GM12878 (cell line): ENCODE measurements around the gene DNMT3L. TPM values are rescaled to one million over a fixed set of nuclear protein-coding genes. Genes with fewer than 3 reads are reported as not detected.
"Not testable (repeated sequence)": the region's sequence is repeated elsewhere in the genome, so short reads cannot be mapped to it uniquely, and the experiment has no call there.

Experiments used
- ATAC-seq: fragments of 200-7000 bp; cut with Tn5 transposase; 3 replicates; pipeline ENCODE4 v1.9.1; 2020; ENCODE audit warnings: mild to moderate bottlenecking, moderate library complexity
- BruUV-seq: library from RNA; stranded (reverse); fragments of 400-500 nt; replicated peaks from 2 replicates; lab custom pipeline; 2021; lab: Mats Ljungman, UMichigan
- CTCF ChIA-PET: fragments of 300-600 bp; sonication (Branson Sonifier 250); formaldehyde crosslinking; extraction: SDS; loops from one replicate; lab custom pipeline; 2021; ENCODE audit warnings: inconsistent platforms; lab: Yijun Ruan, JAX
- POLR2A ChIA-PET: fragments of 350-600 bp; formaldehyde crosslinking; extraction: SDS; loops from one replicate; lab custom pipeline; 2021; ENCODE audit warnings: inconsistent platforms; lab: Charles Lee
- RAD21 ChIA-PET: fragments of 300-600 bp; sonication (Branson Sonifier 250); formaldehyde crosslinking; loops from one replicate; lab custom pipeline; 2023; ENCODE audit warnings: antibody characterized with exemption; ENCODE audit not compliant: unreplicated experiment; lab: Charles Lee
- SMC1A ChIA-PET: fragments of 300-600 bp; sonication (Branson Sonifier 250); formaldehyde crosslinking; loops from one replicate; lab custom pipeline; 2023; ENCODE audit not compliant: unreplicated experiment, uncharacterized antibody; lab: Charles Lee
- DNase-seq: peaks from one replicate; pipeline ENCODE4 v3.0.0-alpha.2; 2011; ENCODE audit warnings: low read depth, low spot score
- FAIRE-seq: peaks from 3 replicates; lab custom pipeline; 2011; peaks lifted over from hg19 to GRCh38; lab: Jason Lieb, UNC
- H2AFZ ChIP-seq: 2 replicates; pipeline ENCODE4 v1.6.0; 2011; ENCODE audit warnings: low read depth, low read length, control low read depth; ENCODE audit not compliant: control insufficient read depth
- H3K27ac ChIP-seq: 2 replicates; pipeline ENCODE4 v1.5.1; 2011; ENCODE audit warnings: control low read depth; ENCODE audit not compliant: control insufficient read depth, insufficient read depth
- H3K27me3 ChIP-seq, 2 experiments: replicated peaks in 1 of 2; 2 replicates each; pipeline versions ENCODE4 v1.6.0 to v1.6.1; 2011; ENCODE audit warnings: low read length in 1 of 2; ENCODE audit not compliant: control insufficient read depth in 2 of 2, insufficient read depth in 2 of 2
- H3K36me3 ChIP-seq, 2 experiments: 2 replicates each; pipeline ENCODE4 v1.5.1; 2011; ENCODE audit warnings: low read length in 1 of 2; ENCODE audit not compliant: control insufficient read depth in 2 of 2, insufficient read depth in 2 of 2
- H3K4me1 ChIP-seq: 2 replicates; pipeline ENCODE4 v1.6.1; 2011; ENCODE audit warnings: mild to moderate bottlenecking, low read length, moderate library complexity, mixed read lengths; ENCODE audit not compliant: control insufficient read depth, insufficient read depth
- H3K4me2 ChIP-seq: 2 replicates; pipeline ENCODE4 v1.6.0; 2011; ENCODE audit warnings: control low read depth; ENCODE audit not compliant: control insufficient read depth, insufficient read depth
- H3K4me3 ChIP-seq: fragments of 200-600 bp; sonication (generic); 2 replicates; pipeline ENCODE4 v1.5.1; 2016
- H3K79me2 ChIP-seq: 2 replicates; pipeline ENCODE4 v1.6.0; 2011; ENCODE audit warnings: low read length; ENCODE audit not compliant: control insufficient read depth, insufficient read depth
- H3K9ac ChIP-seq: 2 replicates; pipeline ENCODE4 v1.8.0; 2011; ENCODE audit warnings: low read length, control low read depth, mixed read lengths; ENCODE audit not compliant: control insufficient read depth, insufficient read depth
- H3K9me3 ChIP-seq: replicated peaks from 3 replicates; pipeline ENCODE4 v1.5.1; 2011; ENCODE audit warnings: mild to moderate bottlenecking, low read length; ENCODE audit not compliant: control insufficient read depth, insufficient read depth
- H4K20me1 ChIP-seq: 2 replicates; pipeline ENCODE4 v1.6.0; 2011; ENCODE audit not compliant: control insufficient read depth, insufficient read depth
- WGBS: methylation state at CpG from one replicate; pipeline ENCODE4 v1.1.6; 2016; ENCODE audit warnings: low lambda C conversion rate; ENCODE audit not compliant: insufficient replicate concordance, insufficient coverage; ENCODE audit errors: missing lambda C conversion rate; 5-methylcytosine and 5-hydroxymethylcytosine counted together
- in situ Hi-C: fragments of 300-500 bp; cut with MboI; formaldehyde crosslinking; loops from 9 replicates; pipeline ENCODE4 v1.14.3; 2018; ENCODE audit warnings: mixed read lengths
- intact Hi-C: fragments of 100-400 bp; cut with micrococcal nuclease; formaldehyde crosslinking; loops from one replicate; pipeline ENCODE4 v1.14.2; 2022; ENCODE audit not compliant: unreplicated experiment
- polyA plus RNA-seq, 11 experiments: library from polyadenylated mRNA; depleted of rRNA in 4 of 11; unstranded in 6 of 11; stranded (reverse) in 5 of 11; fragments of >200 nt; fragmentation: Nextera tagmentation in 4 of 11; fragmentation: Illumina TruSeq in 1 of 11; extraction: Ambion mirVana in 4 of 11; extraction: Trizol in 1 of 11; gene quantifications; 1 replicate in 1 of 11; 2 replicates in 10 of 11; pipeline versions ENCODE4 v1.2.1 to v1.2.3, GENCODE V29; 2011 to 2016; ENCODE audit warnings: inconsistent platforms in 2 of 11, missing spikeins in 2 of 11, low read depth in 1 of 11
- total RNA-seq, 4 experiments: library from RNA; depleted of rRNA in 3 of 4; stranded (reverse); fragments of >200 nt in 3 of 4; fragmentation: Illumina TruSeq in 1 of 4; extraction: Trizol in 1 of 4; gene quantifications; 2 replicates each; pipeline versions ENCODE4 v1.2.1 to v1.2.3, GENCODE V29; 2013 to 2021

The DNMT3L gene
- total and polyA plus RNA-seq, 10 of the 15 experiments (the other 5 are each of a cell fraction or from before 2014, with no cell fraction given), result not detected

GRCh38 chr21:44207860-44208646 lies 53.6 kb downstream of the DNMT3L start:
- H3K4me3 ChIP-seq, H3K4me2 ChIP-seq, in situ Hi-C loops, H4K20me1 ChIP-seq, DNase-seq, H3K36me3 ChIP-seq, FAIRE-seq, intact Hi-C loops, H2AFZ ChIP-seq, SMC1A ChIA-PET, CTCF ChIA-PET, H3K79me2 ChIP-seq, H3K27me3 ChIP-seq, H3K4me1 ChIP-seq, POLR2A ChIA-PET, H3K9ac ChIP-seq, RAD21 ChIA-PET, H3K9me3 ChIP-seq: not testable (repeated sequence)
- ATAC-seq, result peak; percentile 27
- WGBS, result no CpG with 5 or more reads among the region's 15 CpGs
- BruUV-seq, result TSS peak; percentile 86
- H3K27ac ChIP-seq, result peak overlapping the region; percentile 48; the same call in 1 of the 2 replicates

DNA sequence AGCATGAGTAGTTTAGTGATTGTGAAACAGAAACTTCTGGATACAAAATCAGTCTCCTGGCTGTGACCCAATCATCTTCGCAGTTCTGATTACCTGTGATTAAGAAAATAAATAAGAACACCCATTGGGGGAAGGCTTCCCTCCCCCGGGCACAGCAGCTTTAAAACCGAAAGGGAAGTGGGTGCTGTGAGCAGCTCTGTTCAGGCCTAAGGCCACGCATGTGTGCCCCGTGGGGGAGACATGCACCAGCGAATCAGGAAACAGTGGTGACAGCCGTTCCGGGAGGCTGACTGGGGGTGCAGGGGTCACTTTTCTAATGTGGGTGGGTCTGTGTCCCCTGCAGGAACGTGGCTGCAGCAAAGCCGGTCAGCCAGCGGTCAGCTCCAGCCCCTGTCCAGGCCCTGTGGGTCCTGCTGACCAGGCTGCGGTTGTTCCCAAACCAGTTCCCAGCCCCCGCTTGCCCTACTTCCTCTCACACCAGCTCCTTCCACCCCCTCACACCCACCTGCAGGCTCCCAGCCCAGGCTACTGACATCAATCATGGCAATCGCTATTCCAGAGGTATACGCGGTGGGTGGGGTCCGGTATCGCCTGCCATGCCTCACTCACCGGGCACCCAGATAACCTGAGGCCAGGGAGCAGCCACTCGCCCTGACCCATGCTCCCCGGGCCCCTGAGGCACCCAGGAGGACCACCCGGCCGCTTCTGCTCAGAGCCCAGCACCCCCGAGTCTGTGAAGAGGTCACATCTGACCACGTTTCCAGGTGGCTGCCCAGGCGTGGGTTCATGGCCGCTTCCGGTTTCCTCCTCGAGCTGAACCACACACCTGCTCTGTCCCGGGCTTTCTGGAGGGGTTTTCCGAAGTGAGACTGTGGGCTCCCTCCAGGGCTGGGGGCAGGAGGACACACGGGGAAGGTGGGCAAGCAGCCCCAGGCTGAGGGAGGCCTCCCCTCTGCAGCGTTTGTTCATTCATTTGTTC lies 54.7 kb downstream of the DNMT3L start:
- in situ Hi-C loops, H3K36me3 ChIP-seq, H3K79me2 ChIP-seq, DNase-seq, SMC1A ChIA-PET, intact Hi-C loops, H3K27ac ChIP-seq, H3K4me3 ChIP-seq, H3K9ac ChIP-seq, H2AFZ ChIP-seq, RAD21 ChIA-PET, H3K4me2 ChIP-seq, H3K27me3 ChIP-seq, H4K20me1 ChIP-seq, H3K9me3 ChIP-seq, H3K4me1 ChIP-seq, BruUV-seq, CTCF ChIA-PET, POLR2A ChIA-PET: not testable (repeated sequence)
- FAIRE-seq (peak; percentile 86), ATAC-seq (peak; percentile 84)
- WGBS, result no CpG with 5 or more reads among the region's 33 CpGs

GRCh38 chr21:44206187-44206586 lies 55.5 kb downstream of the DNMT3L start:
- CTCF ChIA-PET, result not testable (repeated sequence)

More at GRCh38 chr21:44206187-44206586, 55.5 kb downstream of the DNMT3L start:
- H3K27me3 ChIP-seq, in situ Hi-C loops, ATAC-seq, BruUV-seq, RAD21 ChIA-PET, H3K4me3 ChIP-seq, H3K9ac ChIP-seq, POLR2A ChIA-PET, H4K20me1 ChIP-seq, FAIRE-seq, SMC1A ChIA-PET, H2AFZ ChIP-seq, H3K4me1 ChIP-seq, H3K36me3 ChIP-seq, H3K27ac ChIP-seq, H3K4me2 ChIP-seq, DNase-seq, intact Hi-C loops, H3K79me2 ChIP-seq, H3K9me3 ChIP-seq: not testable (repeated sequence)
- no CpG with 5 or more reads among the region's 24 CpGs for WGBS
